Hematopoietic multipotent progenitor cell treated with erythropoietin and hydrocortisone succinate and interleukin-3 and kit ligand, for 17 days (in vitro differentiated cells): ENCODE data around the gene FIBIN.
"Not testable (repeated sequence)": the region's sequence is repeated elsewhere in the genome, so short reads cannot be mapped to it uniquely, and the experiment has no call there.

ENCODE experiments used
- DNase-seq: peaks from one replicate; pipeline ENCODE4 v3.0.0-alpha.2; 2015; ENCODE audit warnings: low spot score

FIBIN gene

GRCh38 chr11:26977209-26977608 is 16.7 kb upstream of the FIBIN start:
- not testable (repeated sequence) for DNase-seq

GRCh38 chr11:26983645-26984044 is 10.3 kb upstream of the FIBIN start:
- DNase-seq = no peak

DNA sequence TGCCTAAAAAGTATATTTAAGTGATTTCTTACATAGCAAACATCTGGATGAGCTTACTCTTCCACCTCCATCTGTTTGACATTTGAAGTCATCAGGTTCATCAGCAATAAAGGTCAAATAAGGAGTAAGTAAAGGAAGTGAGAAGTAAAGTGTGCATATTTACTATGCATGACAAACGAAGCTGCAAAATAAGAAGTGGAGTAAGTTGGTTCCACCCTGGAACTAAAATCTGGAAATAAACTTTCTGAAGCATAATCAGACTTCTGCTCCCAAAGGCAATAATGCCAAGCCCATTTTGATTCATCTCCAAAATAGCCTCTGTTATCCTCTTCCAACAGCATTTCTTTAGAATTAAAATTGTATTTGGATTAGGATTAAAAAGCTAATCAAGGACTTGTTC is 8.4 kb upstream of the FIBIN start:
- DNase-seq = no peak

GRCh38 chr11:26985943-26986342 is 8.0 kb upstream of the FIBIN start:
- DNase-seq = no peak

GRCh38 chr11:26987272-26987671 is 6.6 kb upstream of the FIBIN start:
- no peak for DNase-seq

DNA sequence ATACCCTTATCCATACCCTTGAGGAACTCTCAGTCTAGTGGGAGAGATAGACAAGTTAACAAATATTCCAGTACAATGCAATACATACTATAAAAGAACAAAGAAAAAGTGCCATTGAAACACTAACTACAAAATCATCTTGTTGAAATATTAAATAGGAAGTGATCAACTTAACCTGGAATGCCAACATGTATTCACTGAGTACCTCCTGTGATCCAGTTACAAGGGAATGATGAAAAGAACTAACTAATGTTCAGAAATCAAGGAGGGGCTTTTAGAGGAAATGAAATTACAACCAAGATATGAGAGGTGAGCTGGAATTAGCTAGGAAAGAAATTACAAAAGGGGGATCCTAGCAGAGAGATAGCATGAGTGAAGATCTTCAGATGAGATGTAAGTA is 6.2 kb upstream of the FIBIN start:
- no peak for DNase-seq

DNA sequence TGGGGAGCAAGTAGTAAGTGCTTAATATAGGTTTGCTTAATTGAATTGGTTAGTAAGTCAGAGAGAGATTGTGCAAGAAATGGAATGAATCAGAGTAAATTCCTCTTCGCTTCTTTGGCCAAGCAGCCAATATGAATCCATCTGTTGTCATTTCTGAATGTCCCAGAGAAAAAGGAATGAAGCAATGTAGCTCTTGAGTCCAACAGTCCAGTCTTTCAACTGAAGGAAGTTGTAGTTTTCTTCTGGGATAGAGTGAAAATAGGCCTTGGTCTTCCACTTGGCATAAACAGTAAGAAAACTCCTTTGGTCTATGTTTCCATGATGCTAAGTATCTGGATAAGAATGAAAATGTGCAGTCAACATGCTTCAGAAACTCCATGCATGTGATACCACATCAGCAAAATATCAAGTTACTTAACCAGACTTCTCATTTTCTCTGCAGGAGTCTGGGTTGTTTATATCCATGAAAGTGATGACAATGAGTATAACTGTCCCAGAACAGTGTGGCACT is 1.8 kb upstream of the FIBIN start:
- no peak for DNase-seq

DNA sequence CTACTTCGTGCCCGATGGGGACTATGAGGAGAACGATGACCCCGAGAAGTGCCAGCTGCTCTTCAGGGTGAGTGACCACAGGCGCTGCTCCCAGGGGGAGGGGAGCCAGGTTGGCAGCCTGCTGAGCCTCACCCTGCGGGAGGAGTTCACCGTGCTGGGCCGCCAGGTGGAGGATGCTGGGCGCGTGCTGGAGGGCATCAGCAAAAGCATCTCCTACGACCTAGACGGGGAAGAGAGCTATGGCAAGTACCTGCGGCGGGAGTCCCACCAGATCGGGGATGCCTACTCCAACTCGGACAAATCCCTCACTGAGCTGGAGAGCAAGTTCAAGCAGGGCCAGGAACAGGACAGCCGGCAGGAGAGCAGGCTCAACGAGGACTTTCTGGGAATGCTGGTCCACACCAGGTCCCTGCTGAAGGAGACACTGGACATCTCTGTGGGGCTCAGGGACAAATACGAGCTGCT is 751 bp downstream of the FIBIN start:
- no peak for DNase-seq

GRCh38 chr11:26995701-26996460 is 2.0 kb downstream of the FIBIN start:
- no peak for DNase-seq

- DNase-seq = no peak
These were observed 3.5 kb downstream of the FIBIN start for GRCh38 chr11:26997378-26997777.

- not testable (repeated sequence) for DNase-seq
These were observed 7.3 kb downstream of the FIBIN start for GRCh38 chr11:27001136-27001730.

GRCh38 chr11:27002431-27002830 is 8.5 kb downstream of the FIBIN start:
- no peak for DNase-seq

DNA sequence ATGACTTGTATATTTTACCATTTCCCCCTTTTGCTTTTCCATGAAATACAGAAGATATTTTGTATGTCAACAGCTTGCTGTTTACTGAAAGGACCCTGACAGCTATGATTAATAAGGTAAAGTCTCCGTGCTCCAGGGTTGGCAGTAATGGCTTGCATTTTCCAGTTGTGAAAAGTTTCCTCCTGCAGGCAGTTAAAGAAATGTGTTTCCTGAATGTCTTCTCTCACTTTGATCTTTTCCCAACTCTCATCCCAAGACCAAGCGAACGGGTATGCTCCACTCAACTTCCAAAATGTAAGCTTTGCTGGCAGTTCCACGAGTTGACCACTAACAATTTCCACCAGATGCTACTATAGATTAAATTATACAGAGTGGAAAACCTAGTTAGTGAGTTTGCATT is 8.9 kb downstream of the FIBIN start:
- no peak for DNase-seq

DNA sequence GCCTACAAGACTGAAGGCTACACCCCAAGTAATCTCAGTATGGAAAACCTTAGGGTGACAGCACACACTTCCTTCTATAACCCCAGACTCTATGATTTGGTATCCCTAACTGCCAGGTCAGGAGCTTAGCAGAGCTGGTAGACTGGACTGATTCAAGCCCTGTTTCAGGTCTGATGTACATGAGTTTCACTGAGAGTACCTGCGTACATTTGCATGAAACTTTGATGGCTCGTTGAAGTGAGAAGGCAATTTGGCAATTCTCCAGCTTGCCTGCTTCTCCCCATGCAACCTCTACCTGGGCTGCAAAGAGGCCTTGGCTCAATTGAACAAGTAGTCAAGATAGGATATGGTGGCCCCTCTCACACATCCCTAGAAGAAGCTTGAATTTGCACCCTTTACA is 10.2 kb downstream of the FIBIN start:
- DNase-seq = no peak

- DNase-seq = no peak
These were observed 15.1 kb downstream of the FIBIN start for GRCh38 chr11:27008811-27009535.

GRCh38 chr11:27011560-27012233 is 17.8 kb downstream of the FIBIN start:
- no peak for DNase-seq

DNA sequence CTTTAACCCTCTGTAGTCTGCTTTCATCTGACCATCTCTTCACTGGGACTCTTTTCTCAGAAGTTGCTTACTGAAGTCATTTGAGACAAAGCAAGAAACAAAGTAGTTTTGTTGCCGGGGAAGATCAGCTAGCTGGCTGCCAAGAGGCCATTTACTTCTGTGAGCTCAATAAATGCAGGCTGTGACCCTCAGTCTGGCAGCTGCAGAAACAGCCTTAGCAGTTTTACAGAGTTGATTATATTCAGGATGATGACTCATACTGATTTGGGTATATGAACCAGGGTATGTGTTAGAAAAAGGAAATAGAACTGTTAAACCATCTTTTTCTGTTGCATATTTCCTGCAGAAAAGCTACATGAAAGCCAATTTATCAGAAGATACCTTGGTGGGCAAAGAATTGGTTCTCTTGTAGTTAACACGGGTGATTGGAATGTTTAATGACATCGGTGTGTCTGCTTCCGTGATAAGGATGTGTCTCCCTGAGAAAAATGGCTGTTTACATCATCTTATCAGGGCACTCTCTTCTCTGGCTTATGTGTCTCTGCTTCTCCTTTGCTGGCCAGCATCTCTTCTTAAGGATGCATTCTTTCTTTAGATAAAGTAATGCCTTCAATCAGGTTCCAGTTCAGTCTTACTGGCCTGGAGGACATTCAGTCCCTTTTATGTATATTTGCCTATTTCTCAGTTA is 18.5 kb downstream of the FIBIN start:
- DNase-seq = no peak

- no peak for DNase-seq
These were observed 20.0 kb downstream of the FIBIN start for GRCh38 chr11:27013781-27014361.

DNA sequence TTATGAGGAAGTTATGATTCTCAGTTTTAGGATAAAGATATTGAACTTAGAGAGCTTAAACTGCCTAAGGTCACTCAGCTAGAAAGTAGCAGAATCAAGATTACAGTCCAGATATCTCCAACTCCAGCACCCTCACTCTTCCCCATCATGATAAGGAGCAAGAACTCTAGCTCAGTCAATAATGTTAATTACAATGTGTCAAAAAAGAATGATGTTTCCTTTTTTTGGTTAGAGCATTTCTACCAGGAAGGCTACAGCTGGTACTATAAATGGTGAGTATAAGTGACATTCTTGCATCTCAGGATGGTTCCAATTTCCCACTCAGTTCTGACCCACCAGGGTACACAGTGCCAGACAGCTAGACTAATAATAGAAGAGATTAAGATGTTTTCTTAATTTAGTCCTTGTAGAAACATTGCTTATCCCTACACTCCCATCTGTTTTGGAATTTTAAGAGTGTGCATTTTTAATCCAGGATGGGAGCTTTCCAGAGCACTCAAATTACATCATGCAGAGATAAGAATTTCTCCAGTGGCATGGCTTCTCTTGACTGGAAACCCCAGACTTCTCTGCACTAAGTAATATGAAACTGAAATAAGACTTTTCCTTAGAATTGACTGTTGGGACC is 25.1 kb downstream of the FIBIN start:
- DNase-seq = no peak

- no peak for DNase-seq
These were observed 26.8 kb downstream of the FIBIN start for GRCh38 chr11:27020751-27021150.
